PFSK-1 (cell line): ENCODE measurements around the gene ATP13A4.

ENCODE experiments used
- FOXP2 ChIP-seq: optimal IDR thresholded peaks from 2 replicates; pipeline ENCODE3; 2011; ENCODE audit warnings: borderline replicate concordance, control low read depth, inconsistent platforms; ENCODE audit not compliant: insufficient read depth; ENCODE audit errors: extremely low read length, extremely low read depth
- POLR2AphosphoS5 ChIP-seq: IDR thresholded peaks from 2 replicates; pipeline ENCODE4 v1.6.1; 2012; ENCODE audit warnings: low read depth, mild to moderate bottlenecking, control low read depth, low read length, moderate library complexity
- REST ChIP-seq, 2 experiments: IDR thresholded peaks; 2 replicates each; pipeline versions ENCODE4 v1.6.1 to v1.8.0; 2011 to 2012; ENCODE audit warnings: low read depth in 2 of 2, low read length in 2 of 2, control low read depth in 1 of 2, inconsistent platforms in 1 of 2, mild to moderate bottlenecking in 1 of 2, moderate library complexity in 1 of 2; ENCODE audit not compliant: insufficient read depth in 1 of 2
- SIN3A ChIP-seq: IDR thresholded peaks from 2 replicates; pipeline ENCODE4 v1.6.1; 2012; ENCODE audit warnings: mild to moderate bottlenecking, low read length, moderate library complexity, borderline replicate concordance; ENCODE audit not compliant: insufficient read depth
- TAF1 ChIP-seq: IDR thresholded peaks from 2 replicates; pipeline ENCODE4 v1.6.1; 2012; ENCODE audit warnings: low read length, control low read depth, borderline replicate concordance; ENCODE audit not compliant: insufficient read depth

The ATP13A4 gene

GRCh38 chr3:193452338-193452737, 102.4 kb downstream of the ATP13A4 start:
- no peak for TF ChIP-seq POLR2AphosphoS5
- no peak for TF ChIP-seq FOXP2
- TF ChIP-seq SIN3A = no peak
- no peak for TF ChIP-seq REST (IDR thresholded peaks at IDR 0.05; ENCODE audit: insufficient read depth in 1 of 2, low read depth in 2 of 2, low read length in 2 of 2)
- TF ChIP-seq TAF1 = no peak

GRCh38 chr3:193451902-193452301, 102.8 kb downstream of the ATP13A4 start:
- no peak for TF ChIP-seq FOXP2
- TF ChIP-seq POLR2AphosphoS5 = no peak
- no peak for TF ChIP-seq REST (IDR thresholded peaks at IDR 0.05; ENCODE audit: insufficient read depth in 1 of 2, low read depth in 2 of 2, low read length in 2 of 2)
- TF ChIP-seq SIN3A = no peak
- no peak for TF ChIP-seq TAF1

GRCh38 chr3:193446965-193447602, 107.6 kb downstream of the ATP13A4 start:
- TF ChIP-seq TAF1 (no peak), POLR2AphosphoS5 (no peak), REST (IDR thresholded peaks at IDR 0.05; ENCODE audit: insufficient read depth in 1 of 2, low read depth in 2 of 2, low read length in 2 of 2) (no peak), SIN3A (no peak), FOXP2 (no peak)

- no peak for TF ChIP-seq REST (IDR thresholded peaks at IDR 0.05; ENCODE audit: insufficient read depth in 1 of 2, low read depth in 2 of 2, low read length in 2 of 2)
- TF ChIP-seq POLR2AphosphoS5 = no peak
- TF ChIP-seq TAF1 = no peak
- TF ChIP-seq SIN3A = no peak
- no peak for TF ChIP-seq FOXP2
These were observed 115.3 kb downstream of the ATP13A4 start for GRCh38 chr3:193439423-193439822.
